C4-2B (cell line): Measurements from ENCODE around the gene ZNF622.

ENCODE experiments used
- ZFX ChIP-seq: fragments of 450-650 bp; IDR thresholded peaks from 2 replicates; pipeline ENCODE4 v1.6.1; 2017
- TF ChIP-seq, protein P1 (sequence below): fragments of 450-650 bp; conservative IDR thresholded peaks from 2 replicates; pipeline ENCODE4 v1.5.1; 2017; ENCODE audit warnings: mild to moderate bottlenecking

GRCh38 chr5:16427587-16427986, 38.0 kb downstream of the ZNF622 start:
- TF ChIP-seq, protein P1, sequence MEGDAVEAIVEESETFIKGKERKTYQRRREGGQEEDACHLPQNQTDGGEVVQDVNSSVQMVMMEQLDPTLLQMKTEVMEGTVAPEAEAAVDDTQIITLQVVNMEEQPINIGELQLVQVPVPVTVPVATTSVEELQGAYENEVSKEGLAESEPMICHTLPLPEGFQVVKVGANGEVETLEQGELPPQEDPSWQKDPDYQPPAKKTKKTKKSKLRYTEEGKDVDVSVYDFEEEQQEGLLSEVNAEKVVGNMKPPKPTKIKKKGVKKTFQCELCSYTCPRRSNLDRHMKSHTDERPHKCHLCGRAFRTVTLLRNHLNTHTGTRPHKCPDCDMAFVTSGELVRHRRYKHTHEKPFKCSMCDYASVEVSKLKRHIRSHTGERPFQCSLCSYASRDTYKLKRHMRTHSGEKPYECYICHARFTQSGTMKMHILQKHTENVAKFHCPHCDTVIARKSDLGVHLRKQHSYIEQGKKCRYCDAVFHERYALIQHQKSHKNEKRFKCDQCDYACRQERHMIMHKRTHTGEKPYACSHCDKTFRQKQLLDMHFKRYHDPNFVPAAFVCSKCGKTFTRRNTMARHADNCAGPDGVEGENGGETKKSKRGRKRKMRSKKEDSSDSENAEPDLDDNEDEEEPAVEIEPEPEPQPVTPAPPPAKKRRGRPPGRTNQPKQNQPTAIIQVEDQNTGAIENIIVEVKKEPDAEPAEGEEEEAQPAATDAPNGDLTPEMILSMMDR = no peak
- no peak for TF ChIP-seq ZFX
